Epithelial cell of proximal tubule (primary cell): ENCODE results near the gene ZSWIM1. TPM values are rescaled to one million over a fixed set of nuclear protein-coding genes. Genes with fewer than 3 reads are reported as not detected.

Source experiments
- DNase-seq: peaks from one replicate; pipeline ENCODE4 v3.0.0-alpha.2; 2011; ENCODE audit warnings: low read depth
- H3K4me3 ChIP-seq: 2 replicates; pipeline ENCODE4 v1.5.1; 2011; ENCODE audit warnings: low read depth, mild to moderate bottlenecking, low read length
- total RNA-seq: library from RNA; depleted of rRNA; stranded (reverse); fragments of >200 nt; gene quantifications from 2 replicates; pipeline ENCODE4 v1.2.3, GENCODE V29; 2015
- TF ChIP-seq, protein P1 (sequence below): conservative IDR thresholded peaks from 2 replicates; pipeline ENCODE4 v1.5.1; 2012; ENCODE audit warnings: low read depth, mild to moderate bottlenecking, low read length

ZSWIM1 gene
- total RNA-seq, 1 donor from 2014 or later = 7.3 TPM

DNA sequence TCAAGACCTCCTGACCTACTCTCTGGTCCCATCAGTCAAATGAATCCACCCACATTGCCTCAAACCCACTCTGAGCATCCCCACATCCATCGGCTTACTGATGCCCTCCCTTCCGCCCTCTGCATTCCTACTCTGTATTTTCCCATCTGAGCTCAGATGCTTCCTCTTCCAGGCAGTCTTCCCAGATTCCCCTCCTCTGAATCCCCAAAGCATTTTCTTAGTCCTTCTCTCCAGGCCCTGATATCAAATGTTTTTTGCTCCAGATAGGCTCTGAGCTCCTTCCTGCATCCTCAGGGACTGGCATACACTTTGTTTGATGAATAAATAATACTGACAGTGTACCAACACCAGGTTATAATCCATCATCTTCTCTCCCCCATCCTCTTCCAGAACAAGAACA, 27.1 kb downstream of the ZSWIM1 start:
- TF ChIP-seq, protein P1, sequence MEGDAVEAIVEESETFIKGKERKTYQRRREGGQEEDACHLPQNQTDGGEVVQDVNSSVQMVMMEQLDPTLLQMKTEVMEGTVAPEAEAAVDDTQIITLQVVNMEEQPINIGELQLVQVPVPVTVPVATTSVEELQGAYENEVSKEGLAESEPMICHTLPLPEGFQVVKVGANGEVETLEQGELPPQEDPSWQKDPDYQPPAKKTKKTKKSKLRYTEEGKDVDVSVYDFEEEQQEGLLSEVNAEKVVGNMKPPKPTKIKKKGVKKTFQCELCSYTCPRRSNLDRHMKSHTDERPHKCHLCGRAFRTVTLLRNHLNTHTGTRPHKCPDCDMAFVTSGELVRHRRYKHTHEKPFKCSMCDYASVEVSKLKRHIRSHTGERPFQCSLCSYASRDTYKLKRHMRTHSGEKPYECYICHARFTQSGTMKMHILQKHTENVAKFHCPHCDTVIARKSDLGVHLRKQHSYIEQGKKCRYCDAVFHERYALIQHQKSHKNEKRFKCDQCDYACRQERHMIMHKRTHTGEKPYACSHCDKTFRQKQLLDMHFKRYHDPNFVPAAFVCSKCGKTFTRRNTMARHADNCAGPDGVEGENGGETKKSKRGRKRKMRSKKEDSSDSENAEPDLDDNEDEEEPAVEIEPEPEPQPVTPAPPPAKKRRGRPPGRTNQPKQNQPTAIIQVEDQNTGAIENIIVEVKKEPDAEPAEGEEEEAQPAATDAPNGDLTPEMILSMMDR = no peak
- DNase-seq = no peak
- no peak overlapping the region for H3K4me3 ChIP-seq

DNA sequence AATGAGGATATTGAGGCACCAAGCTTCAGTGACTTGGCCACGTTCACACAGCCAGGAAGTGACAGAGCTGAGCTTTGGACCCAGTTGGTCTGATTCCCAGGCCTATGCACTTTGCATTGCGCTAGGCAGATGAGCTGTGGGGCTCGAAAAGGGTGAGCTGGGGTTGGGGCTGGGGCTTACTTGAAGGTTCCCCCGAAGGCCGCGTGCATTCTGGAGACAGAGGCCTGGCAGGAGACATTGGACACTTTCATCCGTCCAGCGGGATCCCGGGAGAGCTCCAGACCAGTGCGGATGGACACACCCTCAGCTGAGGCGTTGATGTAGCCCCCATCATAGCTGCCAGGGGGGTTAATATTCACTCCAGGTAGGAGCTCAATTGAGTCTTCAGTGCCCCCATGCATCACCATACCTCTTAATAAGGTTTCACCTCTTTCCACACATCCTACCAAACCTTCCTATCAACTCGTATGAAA, 28.3 kb downstream of the ZSWIM1 start:
- DNase-seq = no peak
- TF ChIP-seq, protein P1 = no peak
- H3K4me3 ChIP-seq = no peak overlapping the region

DNA sequence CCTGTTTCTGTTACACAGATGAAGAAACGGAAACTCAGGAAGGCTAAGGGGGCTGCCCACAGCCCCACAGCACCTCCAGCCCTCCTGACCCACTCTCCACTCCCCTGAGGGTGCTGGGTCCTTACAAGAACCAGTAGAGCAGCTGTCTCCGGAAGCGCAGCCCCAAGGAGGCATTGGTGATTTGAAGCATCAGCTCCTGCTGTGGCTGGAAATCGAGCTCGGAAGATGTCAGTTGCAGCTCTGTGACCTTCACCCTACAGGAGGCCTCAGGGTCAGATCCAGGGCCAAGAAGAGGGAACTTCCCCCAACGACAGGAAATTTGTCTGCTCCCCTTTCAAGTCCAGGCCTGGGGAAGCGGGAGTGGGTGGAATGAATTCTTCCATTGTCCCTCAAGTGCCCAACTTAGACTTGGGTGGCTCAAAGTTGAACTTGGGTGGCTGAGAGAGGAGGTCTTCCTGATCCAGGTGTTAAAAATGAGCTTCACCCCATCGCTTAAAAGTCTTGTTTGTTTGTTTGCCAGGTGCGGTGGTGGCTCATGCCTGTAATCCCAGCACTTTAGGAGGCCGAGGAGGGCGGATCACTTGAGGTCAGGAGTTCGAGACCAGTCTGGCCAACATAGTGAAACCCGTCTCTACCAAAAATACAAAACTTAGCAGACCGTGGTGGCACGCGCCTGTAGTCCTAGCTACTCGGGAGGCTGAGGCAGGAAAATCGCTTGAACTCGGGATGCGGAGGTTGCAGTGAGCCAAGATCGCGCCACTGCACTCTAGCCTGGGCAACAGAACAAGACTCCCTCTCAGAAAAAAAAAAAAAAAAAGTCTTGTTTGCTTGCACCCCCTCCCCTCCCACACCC, 29.0 kb downstream of the ZSWIM1 start:
- no peak for DNase-seq
- H3K4me3 ChIP-seq = no peak overlapping the region
- TF ChIP-seq, protein P1 = no peak

DNA sequence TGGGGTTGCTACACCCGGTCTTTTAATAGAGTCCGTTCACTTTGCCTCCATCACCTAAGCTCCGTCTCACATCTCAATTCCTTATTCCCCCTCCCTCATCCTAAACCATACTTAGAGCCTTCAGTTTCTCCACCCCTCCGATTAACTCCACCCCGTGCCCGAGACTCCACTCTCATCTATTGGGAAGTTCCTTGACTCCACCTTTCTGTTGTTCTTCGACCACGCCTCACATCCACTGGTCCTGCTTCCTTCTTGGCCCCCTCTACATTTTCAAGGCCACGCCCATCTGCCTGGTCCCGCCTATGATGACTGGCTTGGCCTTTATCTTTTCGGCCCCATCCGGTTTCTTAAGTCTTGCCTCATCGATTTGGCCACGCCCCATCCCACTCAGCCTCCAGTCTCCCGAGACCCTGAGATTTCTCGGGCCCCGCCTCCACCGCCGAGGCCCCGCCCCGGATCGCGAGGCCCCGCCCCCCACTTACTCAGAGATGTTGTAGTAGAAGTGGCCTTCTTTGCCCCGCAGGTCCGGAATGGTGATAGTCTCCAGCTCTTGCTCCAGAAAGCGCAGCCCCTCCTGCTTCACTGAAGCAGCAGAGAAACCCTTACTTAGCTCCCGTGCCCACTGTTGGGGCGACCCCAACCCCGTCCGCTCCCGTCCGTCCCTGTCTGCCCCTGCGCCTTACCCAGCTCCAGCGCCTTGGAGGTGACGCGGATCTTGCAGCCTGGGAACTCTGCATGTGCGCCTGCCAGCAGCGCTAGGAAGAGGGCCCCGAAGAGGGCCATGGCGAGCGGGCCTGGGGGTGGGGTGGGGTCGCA, 29.9 kb downstream of the ZSWIM1 start:
- H3K4me3 ChIP-seq = peak overlapping the region; percentile 52
- TF ChIP-seq, protein P1 = no peak
- DNase-seq = peak; percentile 65

DNA sequence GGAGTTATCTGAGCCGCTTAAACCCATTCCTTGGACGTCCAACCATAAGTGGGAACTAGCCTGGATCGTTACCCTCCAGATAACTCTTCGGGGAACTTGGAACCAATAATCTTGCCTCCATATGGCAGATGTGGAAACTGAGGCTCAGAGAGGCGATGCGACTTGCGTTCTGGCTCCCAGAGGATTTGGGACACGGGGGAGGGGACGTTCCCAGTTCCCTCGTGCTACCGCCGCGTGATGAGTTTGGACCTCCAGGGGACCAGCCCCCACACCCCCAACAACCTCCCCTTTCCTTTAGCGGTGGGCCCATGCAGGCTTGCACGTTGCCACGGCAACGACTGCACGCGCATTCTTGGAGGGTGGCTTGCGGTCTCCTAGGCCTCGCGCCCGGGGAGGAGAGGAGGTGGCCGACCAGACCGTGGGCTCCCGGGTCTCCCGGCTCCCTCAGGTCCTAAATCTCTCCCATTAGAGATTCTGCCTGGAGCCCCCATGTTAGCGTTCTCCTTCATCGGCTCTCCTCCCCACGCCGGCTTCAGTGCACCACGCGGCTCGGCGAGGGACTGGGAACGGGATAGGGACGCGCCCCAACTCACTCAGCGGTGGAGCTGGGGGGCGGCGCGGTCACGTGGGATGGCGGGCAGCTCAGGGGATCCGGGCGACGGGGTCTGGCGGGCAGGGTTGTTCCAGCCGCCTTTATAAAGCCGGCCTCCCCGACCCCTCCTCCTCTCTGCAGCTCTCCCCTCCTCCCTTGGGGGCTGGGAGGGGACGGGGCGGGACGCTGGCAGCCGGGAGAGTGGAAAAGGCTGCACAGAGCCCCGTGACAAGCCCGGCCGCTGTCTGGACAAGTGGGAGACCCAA, 30.7 kb downstream of the ZSWIM1 start, which contains the start of gene PLTP:
PLTP (minus strand) TSS at position 670 of the 858 bp plus-strand sequence. CDS start 703 bp downstream, outside the sequence.
- peak within 1 kb of the TSS; percentile 52 for H3K4me3 ChIP-seq
- TF ChIP-seq, protein P1 = no peak
- DNase-seq = no peak

DNA sequence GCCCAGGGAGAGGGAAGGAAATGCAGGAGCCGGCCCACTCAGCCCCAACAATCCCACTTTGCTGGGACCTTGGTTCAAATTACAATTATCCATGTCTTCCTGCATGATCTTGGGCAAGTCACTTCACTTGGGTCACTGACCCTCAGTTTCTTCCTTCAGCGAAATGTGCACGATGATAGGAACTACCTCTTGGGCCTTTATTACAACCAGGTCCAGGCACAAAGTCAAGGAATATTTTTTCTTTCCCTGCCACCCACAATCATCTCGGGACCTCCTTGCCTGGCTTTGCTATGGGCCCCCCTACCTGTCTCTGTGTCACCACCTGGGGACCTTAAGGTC, 31.3 kb downstream of the ZSWIM1 start:
- DNase-seq = no peak
- H3K4me3 ChIP-seq = peak overlapping the region; percentile 52
- TF ChIP-seq, protein P1 = no peak
